Gastrocnemius medialis (tissue), 4 donors: ENCODE results near the gene MED13L.

ENCODE experiments used
- POLR2A ChIP-seq, 2 donors: fragments of 450-650 bp; IDR thresholded peaks; one replicate each; pipeline ENCODE4 v1.6.1; 2017; ENCODE audit warnings: antibody characterized with exemption in 2 of 2, mild to moderate bottlenecking in 2 of 2, moderate library complexity in 2 of 2
- TF ChIP-seq, protein P1 (sequence below), 5 experiments: fragments of 450-650 bp in 3 of 5; fragments of 200-600 bp in 2 of 5; sonication (generic) in 2 of 5; IDR thresholded peaks in 4 of 5; conservative IDR thresholded peaks in 1 of 5; 1 replicate in 4 of 5; 2 replicates in 1 of 5; pipeline ENCODE4 v1.5.1; 2016 to 2019; ENCODE audit warnings: antibody characterized with exemption in 5 of 5, mild to moderate bottlenecking in 3 of 5, moderate library complexity in 3 of 5

GRCh38 chr12:116090516-116090915 is 187.0 kb downstream of the MED13L start:
- TF ChIP-seq, protein P1, sequence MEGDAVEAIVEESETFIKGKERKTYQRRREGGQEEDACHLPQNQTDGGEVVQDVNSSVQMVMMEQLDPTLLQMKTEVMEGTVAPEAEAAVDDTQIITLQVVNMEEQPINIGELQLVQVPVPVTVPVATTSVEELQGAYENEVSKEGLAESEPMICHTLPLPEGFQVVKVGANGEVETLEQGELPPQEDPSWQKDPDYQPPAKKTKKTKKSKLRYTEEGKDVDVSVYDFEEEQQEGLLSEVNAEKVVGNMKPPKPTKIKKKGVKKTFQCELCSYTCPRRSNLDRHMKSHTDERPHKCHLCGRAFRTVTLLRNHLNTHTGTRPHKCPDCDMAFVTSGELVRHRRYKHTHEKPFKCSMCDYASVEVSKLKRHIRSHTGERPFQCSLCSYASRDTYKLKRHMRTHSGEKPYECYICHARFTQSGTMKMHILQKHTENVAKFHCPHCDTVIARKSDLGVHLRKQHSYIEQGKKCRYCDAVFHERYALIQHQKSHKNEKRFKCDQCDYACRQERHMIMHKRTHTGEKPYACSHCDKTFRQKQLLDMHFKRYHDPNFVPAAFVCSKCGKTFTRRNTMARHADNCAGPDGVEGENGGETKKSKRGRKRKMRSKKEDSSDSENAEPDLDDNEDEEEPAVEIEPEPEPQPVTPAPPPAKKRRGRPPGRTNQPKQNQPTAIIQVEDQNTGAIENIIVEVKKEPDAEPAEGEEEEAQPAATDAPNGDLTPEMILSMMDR (IDR thresholded peaks at IDR 0.05 in 4 of 5, conservative IDR thresholded peaks at IDR 0.05 in 1 of 5): no peak
- TF ChIP-seq POLR2A (IDR thresholded peaks at IDR 0.05): no peak
